Endothelial cell of umbilical vein (primary cell): ENCODE data around the gene PLXNB1. TPM values are rescaled to one million over a fixed set of nuclear protein-coding genes. Genes with fewer than 3 reads are reported as not detected.

Experiments used
- BruUV-seq: library from RNA; stranded (reverse); fragments of 400-500 nt; replicated peaks from 2 replicates; lab custom pipeline; 2021; lab: Mats Ljungman, UMichigan
- CTCF ChIA-PET: fragments of 300-600, 350-600 bp; sonication (Branson Sonifier 250); formaldehyde crosslinking; loops from one replicate; lab custom pipeline; 2021; ENCODE audit warnings: antibody characterized with exemption, inconsistent platforms; lab: Charles Lee
- POLR2A ChIA-PET: fragments of 300-600, 350-600 bp; sonication (Branson Sonifier 250); formaldehyde crosslinking; loops from one replicate; lab custom pipeline; 2021; ENCODE audit warnings: antibody characterized with exemption, inconsistent platforms; lab: Charles Lee
- DNase-seq: peaks from one replicate; pipeline ENCODE4 v3.0.0-alpha.2; 2011; ENCODE audit warnings: low read depth, low spot score
- FAIRE-seq: peaks from 2 replicates; lab custom pipeline; 2011; peaks lifted over from hg19 to GRCh38; lab: Jason Lieb, UNC
- H2AFZ ChIP-seq: 2 replicates; pipeline ENCODE4 v1.6.0; 2012; ENCODE audit warnings: low read depth, low read length, control low read depth, inconsistent platforms
- H3K27ac ChIP-seq: 2 replicates; pipeline ENCODE4 v1.5.1; 2011; ENCODE audit warnings: low read depth, mild to moderate bottlenecking, control low read depth, low read length, moderate library complexity; ENCODE audit not compliant: insufficient read depth
- H3K27me3 ChIP-seq, 2 experiments: 2 replicates each; pipeline versions ENCODE4 v1.6.0 to v1.6.1; 2011; ENCODE audit warnings: low read length in 2 of 2, mixed read lengths in 1 of 2; ENCODE audit not compliant: control insufficient read depth in 2 of 2, insufficient read depth in 2 of 2
- H3K36me3 ChIP-seq, 2 experiments: 2 replicates in 1 of 2; 3 replicates in 1 of 2; pipeline ENCODE4 v1.5.1; 2011; ENCODE audit warnings: low read length in 2 of 2, mild to moderate bottlenecking in 1 of 2, moderate library complexity in 1 of 2; ENCODE audit not compliant: control insufficient read depth in 2 of 2, insufficient read depth in 2 of 2; ENCODE audit errors: extremely low read depth in 1 of 2
- H3K4me1 ChIP-seq: 3 replicates; pipeline ENCODE4 v1.5.1; 2011; ENCODE audit warnings: mild to moderate bottlenecking, low read length; ENCODE audit not compliant: control insufficient read depth, insufficient read depth; ENCODE audit errors: extremely low read depth
- H3K4me2 ChIP-seq: 2 replicates; pipeline ENCODE4 v1.6.1; 2011; ENCODE audit warnings: low read length, control low read depth, mixed read lengths; ENCODE audit not compliant: insufficient read depth
- H3K4me3 ChIP-seq, 3 experiments: fragments of 200-600 bp in 1 of 3; sonication (generic), shearing (Covaris generic) in 1 of 3; replicated peaks in 1 of 3; 2 replicates each; pipeline ENCODE4 v1.5.1; 2011 to 2016; ENCODE audit warnings: control low read depth in 3 of 3, low read length in 3 of 3, mild to moderate bottlenecking in 2 of 3, inconsistent platforms in 1 of 3, low read depth in 1 of 3, moderate library complexity in 1 of 3; ENCODE audit not compliant: insufficient read depth in 1 of 3
- H3K79me2 ChIP-seq: 2 replicates; pipeline ENCODE4 v1.6.0; 2012; ENCODE audit warnings: low read length, inconsistent platforms; ENCODE audit not compliant: control insufficient read depth, insufficient read depth
- H3K9ac ChIP-seq: replicated peaks from 2 replicates; pipeline ENCODE3; 2011; ENCODE audit warnings: low read length, control low read depth; ENCODE audit not compliant: insufficient read depth; ENCODE audit errors: extremely low read depth
- H3K9me1 ChIP-seq: replicated peaks from 3 replicates; pipeline ENCODE4 v1.6.0; 2011; ENCODE audit warnings: mild to moderate bottlenecking, low read length; ENCODE audit not compliant: control insufficient read depth, insufficient read depth; ENCODE audit errors: extremely low read depth
- H3K9me3 ChIP-seq: replicated peaks from 2 replicates; pipeline ENCODE4 v1.5.1; 2012; ENCODE audit warnings: low read length, inconsistent platforms; ENCODE audit not compliant: control insufficient read depth, insufficient read depth
- H4K20me1 ChIP-seq: replicated peaks from 2 replicates; pipeline ENCODE3; 2011; ENCODE audit warnings: mild to moderate bottlenecking, low read length; ENCODE audit not compliant: control insufficient read depth, insufficient read depth; ENCODE audit errors: extremely low read depth
- EZH2 ChIP-seq: IDR thresholded peaks from 2 replicates; pipeline ENCODE4 v1.6.1; 2012; ENCODE audit warnings: borderline replicate concordance, low read depth, mild to moderate bottlenecking, moderate library complexity, low read length, inconsistent platforms; ENCODE audit not compliant: severe bottlenecking
- FOS ChIP-seq: IDR thresholded peaks from 2 replicates; pipeline ENCODE4 v1.6.1; 2011; ENCODE audit warnings: mild to moderate bottlenecking, low read length, moderate library complexity, borderline replicate concordance; ENCODE audit not compliant: insufficient read depth
- GATA2 ChIP-seq: IDR thresholded peaks from 2 replicates; pipeline ENCODE4 v1.7.0; 2011; ENCODE audit warnings: low read depth, mild to moderate bottlenecking, moderate library complexity, mixed read lengths, low read length; ENCODE audit not compliant: insufficient read length, insufficient read depth
- JUN ChIP-seq: IDR thresholded peaks from 2 replicates; pipeline ENCODE4 v1.6.1; 2011; ENCODE audit warnings: borderline replicate concordance, low read depth; ENCODE audit not compliant: insufficient read length, insufficient read depth
- MAX ChIP-seq: IDR thresholded peaks from 2 replicates; pipeline ENCODE4 v1.6.1; 2011; ENCODE audit not compliant: insufficient read depth, insufficient read length
- MYC ChIP-seq: IDR thresholded peaks from one replicate; pipeline ENCODE4 v1.6.1; 2011; ENCODE audit warnings: mild to moderate bottlenecking, low read depth, low read length
- POLR2A ChIP-seq: IDR thresholded peaks from 2 replicates; pipeline ENCODE4 v1.6.1; 2012; ENCODE audit warnings: low read depth, mild to moderate bottlenecking, control low read depth, low read length
- POLR2AphosphoS5 ChIP-seq: IDR thresholded peaks from 2 replicates; pipeline ENCODE4 v1.6.1; 2012; ENCODE audit warnings: low read depth, mild to moderate bottlenecking, control low read depth, low read length, moderate library complexity; ENCODE audit not compliant: insufficient read depth
- dilution Hi-C: fragments of 300-500 bp; cut with MboI; formaldehyde crosslinking; loops from one replicate; pipeline ENCODE4 v1.15.0; 2019; ENCODE audit warnings: low sequenced_read_pairs; ENCODE audit not compliant: extremely low pct_ligation_motif_present
- intact Hi-C: fragments of 100-400 bp; cut with micrococcal nuclease; formaldehyde crosslinking; loops from one replicate; pipeline ENCODE4 v1.10.0; 2022
- polyA plus RNA-seq, 4 experiments: library from polyadenylated mRNA; depleted of rRNA in 3 of 4; stranded (reverse) in 3 of 4; unstranded in 1 of 4; fragments of >200 nt; gene quantifications; 2 replicates each; pipeline versions ENCODE4 v1.2.1 to v1.2.3, GENCODE V29; 2011 to 2012; ENCODE audit warnings: missing spikeins in 1 of 4
- total RNA-seq: library from RNA; stranded (reverse); gene quantifications from 2 replicates; pipeline ENCODE4 v1.2.3, GENCODE V29; 2021
- TF ChIP-seq, protein P1 (sequence below), 2 donors: IDR thresholded peaks; 1 replicate in 1 of 2; 2 replicates in 1 of 2; pipeline ENCODE4 v1.5.1; 2011; ENCODE audit warnings: low read length in 2 of 2, mild to moderate bottlenecking in 2 of 2, moderate library complexity in 2 of 2, control low read depth in 1 of 2, inconsistent platforms in 1 of 2, low read depth in 1 of 2; ENCODE audit not compliant: insufficient read depth in 1 of 2; ENCODE audit errors: extremely low read depth in 1 of 2

PLXNB1 gene
- total and polyA plus RNA-seq, 2 donors (not counting 3 experiments of a cell fraction or from before 2014, with no cell fraction given), result 43.1 to 45.2 TPM

DNA sequence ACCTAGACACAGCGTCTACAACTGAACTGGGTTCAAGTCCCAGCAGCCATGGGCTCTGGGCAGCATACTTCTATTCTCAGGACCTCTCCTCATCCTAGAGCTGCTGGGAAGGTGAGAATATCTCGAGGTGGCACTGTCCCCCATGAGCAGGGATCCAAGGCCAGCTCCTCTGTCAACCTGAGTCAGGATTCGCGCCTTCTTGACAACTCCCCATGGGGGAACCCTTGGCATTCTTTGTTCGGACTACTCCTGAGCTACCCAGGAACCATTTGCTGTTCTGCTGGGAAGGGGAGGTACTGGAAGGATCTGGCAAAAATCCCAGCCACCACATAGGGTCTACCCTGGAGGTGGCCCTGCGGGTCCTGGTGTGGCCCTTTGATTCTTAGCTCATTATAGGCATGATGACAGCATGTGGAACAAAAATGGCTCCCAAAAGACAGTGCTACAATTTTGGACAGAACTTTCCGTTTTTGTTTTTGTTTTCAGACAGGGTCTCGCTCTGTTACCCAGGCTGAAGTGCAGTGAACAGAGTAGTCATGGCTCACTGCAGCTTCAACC is 22.3 kb downstream of the PLXNB1 start:
- H3K4me1 ChIP-seq, result peaks cover 1% of the 10 kb centered on the region
- CTCF ChIA-PET, result interaction anchor here (1.0 to 12.6 kb wide), 2 partner anchors 17 to 29 kb away, joined by 3 to 716 read pairs; no protein-coding TSS in a partner anchor
- dilution Hi-C loops (no loop called here), intact Hi-C loops (no loop called here)
- no peak overlapping the region for H3K9ac ChIP-seq
- no peaks in the 10 kb centered on the region for H3K9me1 ChIP-seq
- H3K79me2 ChIP-seq, result no peaks in the 10 kb centered on the region
- H3K27ac ChIP-seq, result no peak overlapping the region
- no peak for TF ChIP-seq JUN
- no peak for TF ChIP-seq MAX
- TF ChIP-seq, protein P1, sequence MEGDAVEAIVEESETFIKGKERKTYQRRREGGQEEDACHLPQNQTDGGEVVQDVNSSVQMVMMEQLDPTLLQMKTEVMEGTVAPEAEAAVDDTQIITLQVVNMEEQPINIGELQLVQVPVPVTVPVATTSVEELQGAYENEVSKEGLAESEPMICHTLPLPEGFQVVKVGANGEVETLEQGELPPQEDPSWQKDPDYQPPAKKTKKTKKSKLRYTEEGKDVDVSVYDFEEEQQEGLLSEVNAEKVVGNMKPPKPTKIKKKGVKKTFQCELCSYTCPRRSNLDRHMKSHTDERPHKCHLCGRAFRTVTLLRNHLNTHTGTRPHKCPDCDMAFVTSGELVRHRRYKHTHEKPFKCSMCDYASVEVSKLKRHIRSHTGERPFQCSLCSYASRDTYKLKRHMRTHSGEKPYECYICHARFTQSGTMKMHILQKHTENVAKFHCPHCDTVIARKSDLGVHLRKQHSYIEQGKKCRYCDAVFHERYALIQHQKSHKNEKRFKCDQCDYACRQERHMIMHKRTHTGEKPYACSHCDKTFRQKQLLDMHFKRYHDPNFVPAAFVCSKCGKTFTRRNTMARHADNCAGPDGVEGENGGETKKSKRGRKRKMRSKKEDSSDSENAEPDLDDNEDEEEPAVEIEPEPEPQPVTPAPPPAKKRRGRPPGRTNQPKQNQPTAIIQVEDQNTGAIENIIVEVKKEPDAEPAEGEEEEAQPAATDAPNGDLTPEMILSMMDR (IDR thresholded peaks at IDR 0.05; ENCODE audit: extremely low read depth in 1 of 2, insufficient read depth in 1 of 2, low read depth in 1 of 2, low read length in 2 of 2), result no peak
- no peak for TF ChIP-seq POLR2AphosphoS5
- no peak for TF ChIP-seq EZH2
- TF ChIP-seq POLR2A, result no peak
- TF ChIP-seq MYC, result no peak
- TF ChIP-seq GATA2, result no peak
- TF ChIP-seq FOS, result no peak
- no TSS peak for BruUV-seq
- FAIRE-seq (no peak), DNase-seq (no peak)
- no peaks in the 10 kb centered on the region for H3K27me3 ChIP-seq
- H3K36me3 ChIP-seq, result peaks cover 0 to 34% of the 10 kb centered on the region in 2 experiments
- POLR2A ChIA-PET, result interaction anchor here (0.6 kb wide), 1 partner anchor 214 kb away, joined by 5 read pairs; no protein-coding TSS in a partner anchor
- H3K4me2 ChIP-seq, result no peak overlapping the region
- no peaks in the 10 kb centered on the region for H3K9me3 ChIP-seq
- no peaks in the 10 kb centered on the region for H4K20me1 ChIP-seq
- no peak overlapping the region for H2AFZ ChIP-seq
- no peak overlapping the region for H3K4me3 ChIP-seq
